NCI-H510A (cell line): Measurements from ENCODE around the gene RNF39.
"Not testable (repeated sequence)": the region's sequence is repeated elsewhere in the genome, so short reads cannot be mapped to it uniquely, and the experiment has no call there.

Source experiments
- DNase-seq: peaks from one replicate; lab custom pipeline; 2025; lab: John Stamatoyannopoulos, UW

Gene RNF39

DNA sequence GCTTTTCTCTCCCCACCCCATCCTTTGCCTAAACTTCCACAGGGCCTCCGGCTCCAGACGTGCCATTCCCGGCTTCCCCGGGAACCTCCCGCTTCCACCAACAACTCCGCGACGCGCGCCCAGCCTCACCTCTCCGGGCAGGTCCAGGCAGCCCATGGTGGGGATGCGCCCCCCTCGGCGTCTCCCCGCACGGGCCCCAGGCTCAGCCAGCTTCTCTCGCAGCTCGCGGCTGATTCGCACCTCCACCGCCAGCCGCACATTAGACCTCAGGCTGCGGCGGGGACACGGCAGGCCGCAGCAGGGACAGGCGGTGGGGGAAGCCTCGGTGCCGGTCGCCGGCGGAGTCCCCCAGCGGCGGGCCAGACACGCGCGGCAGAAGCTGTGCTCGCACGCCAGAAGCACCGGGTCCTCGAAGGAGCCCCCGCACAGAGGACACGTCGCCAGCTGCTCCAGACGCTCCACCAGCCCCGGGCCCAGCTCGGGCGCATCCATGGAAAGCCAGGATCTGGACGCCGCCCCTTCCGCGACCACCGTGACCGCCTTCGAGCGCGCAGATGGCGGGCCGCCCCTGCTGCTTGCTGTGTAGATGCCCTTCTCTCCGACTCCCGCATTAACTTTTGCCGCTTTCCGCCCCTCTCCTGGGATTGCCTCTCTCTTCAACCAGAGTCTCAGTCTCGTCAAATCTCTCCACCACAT lies at the start of gene RNF39:
TSS of gene RNF39 (minus strand) at position 676 of the 696 bp plus-strand sequence. CDS start at position 492, 184 bp downstream.
- no peak for DNase-seq

DNA sequence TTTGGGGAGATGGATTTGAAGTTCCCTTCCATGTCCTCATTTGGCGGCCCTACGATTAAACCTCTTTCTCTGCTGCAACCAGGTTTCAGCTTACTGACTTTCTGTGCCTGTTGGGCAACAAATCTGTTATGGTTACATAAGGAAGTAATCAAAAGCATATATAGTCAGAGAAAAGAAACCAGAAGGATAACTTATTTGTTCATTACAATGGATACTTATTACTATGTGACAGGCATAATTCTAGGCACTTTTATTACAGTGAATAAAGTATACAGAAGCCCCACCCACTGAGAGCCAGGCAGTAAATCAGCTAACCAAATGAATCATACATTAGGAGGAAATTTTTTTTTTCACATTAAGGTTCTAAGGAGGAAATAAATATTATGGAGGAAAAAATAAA lies 46.9 kb upstream of the RNF39 start:
- DNase-seq: no peak

DNA sequence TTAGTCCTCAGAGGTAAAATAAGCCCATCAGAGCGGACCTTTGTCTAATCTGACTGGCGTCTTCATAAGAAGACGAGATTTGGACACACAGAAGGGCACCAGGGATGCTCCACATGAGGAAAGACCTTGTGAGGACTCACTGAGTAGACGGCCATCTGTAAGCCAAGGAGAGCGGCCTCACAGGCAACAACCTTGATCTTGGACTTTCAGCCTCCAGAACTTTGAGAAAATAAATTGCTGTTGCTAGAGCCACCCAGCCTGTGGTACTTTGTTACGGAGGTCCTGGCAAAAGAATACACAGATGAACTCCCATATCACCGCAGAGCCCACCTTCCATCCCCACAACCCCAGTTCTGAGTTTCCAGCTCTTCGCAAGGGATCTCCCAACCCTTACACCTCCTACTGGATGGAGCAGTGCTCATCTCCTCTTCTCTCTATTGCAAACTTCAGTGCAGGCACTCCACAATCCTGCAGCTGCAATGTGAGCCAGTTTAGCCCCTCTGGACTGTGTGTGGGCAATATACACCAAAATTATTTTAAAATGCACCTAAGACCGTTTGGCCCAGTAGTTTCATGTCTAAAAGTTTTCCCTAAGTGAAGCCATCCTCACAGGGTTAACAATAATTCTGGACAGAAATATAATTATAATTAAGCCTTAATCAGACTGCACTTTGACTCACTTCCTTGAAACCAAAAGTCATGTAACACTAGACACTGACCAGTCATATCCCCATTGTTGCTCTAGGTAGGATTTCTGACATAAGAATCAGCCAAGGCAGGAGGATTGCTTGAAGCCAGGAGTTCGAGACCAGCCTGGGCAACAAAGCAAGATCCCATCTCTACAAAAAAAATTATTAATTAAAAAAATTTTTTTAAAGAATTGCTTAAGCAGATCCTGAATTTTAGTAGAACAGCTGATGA lies 46.1 kb upstream of the RNF39 start:
- no peak for DNase-seq

GRCh38 chr6:30118691-30119090 lies 43.1 kb upstream of the RNF39 start:
- not testable (repeated sequence) for DNase-seq

DNA sequence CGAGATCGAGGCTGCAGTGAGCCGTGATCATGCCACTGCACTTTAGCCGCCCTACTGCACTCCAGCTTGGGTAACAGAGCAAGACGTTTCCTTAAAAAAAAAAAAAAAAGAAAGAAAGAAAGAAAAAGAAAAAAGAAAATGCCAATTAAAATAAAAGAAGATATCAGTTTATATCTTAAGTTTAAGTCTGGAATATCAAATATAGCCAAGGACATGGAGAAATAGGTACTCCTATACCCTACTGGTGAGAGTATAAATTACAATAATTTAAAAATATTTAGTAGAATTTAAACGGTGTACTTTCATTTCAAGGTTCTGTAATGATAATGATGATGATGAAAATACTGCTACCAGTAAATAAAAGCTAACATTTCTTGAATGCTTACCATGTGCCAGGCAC lies 41.2 kb upstream of the RNF39 start:
- no peak for DNase-seq

GRCh38 chr6:30113841-30114240 lies 38.3 kb upstream of the RNF39 start:
- DNase-seq: no peak

GRCh38 chr6:30113003-30113759 lies 37.6 kb upstream of the RNF39 start, which contains the start of gene TRIM31:
Gene TRIM31 (minus strand): TSS chr6:30113090. CDS start chr6:30112805, 285 bp downstream.
- DNase-seq: no peak

- no peak for DNase-seq
Observed at GRCh38 chr6:30112402-30112994, 36.9 kb upstream of the RNF39 start.

GRCh38 chr6:30111266-30111856 lies 35.8 kb upstream of the RNF39 start:
- no peak for DNase-seq

DNA sequence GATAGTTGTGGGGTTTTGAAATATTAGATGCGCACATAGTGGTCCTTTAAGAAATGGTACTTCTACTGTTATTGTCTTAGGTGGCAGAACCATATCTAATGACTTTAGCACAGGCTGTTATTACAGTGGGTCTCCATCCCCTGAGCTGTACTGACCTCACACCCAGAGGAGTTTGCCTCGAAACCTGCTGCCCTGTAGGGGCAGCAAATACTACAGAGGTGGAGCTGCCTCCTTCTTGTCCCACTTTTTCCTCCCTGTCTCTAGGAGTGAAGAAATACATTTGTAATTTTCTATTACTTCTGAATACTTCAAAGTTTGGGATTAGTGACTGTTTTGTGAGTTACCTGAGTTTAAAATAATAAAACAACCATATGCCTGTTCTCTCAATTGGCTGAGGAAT lies 29.1 kb upstream of the RNF39 start:
- DNase-seq: no peak

DNA sequence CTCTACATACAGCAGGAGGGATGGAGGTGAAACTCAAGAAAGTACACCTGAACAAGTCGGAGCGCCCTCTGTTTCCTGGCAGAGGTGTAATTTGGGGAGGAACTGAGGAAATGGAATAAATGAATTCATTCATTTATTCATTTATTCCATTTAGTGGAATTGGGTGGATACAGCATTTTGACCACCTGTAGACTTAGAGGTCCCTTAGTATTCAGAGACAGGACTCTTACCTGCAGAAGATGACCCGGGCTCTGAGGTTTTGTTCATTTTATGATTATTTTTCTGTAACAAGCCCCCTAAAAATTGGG lies 28.3 kb upstream of the RNF39 start:
- DNase-seq: no peak

DNA sequence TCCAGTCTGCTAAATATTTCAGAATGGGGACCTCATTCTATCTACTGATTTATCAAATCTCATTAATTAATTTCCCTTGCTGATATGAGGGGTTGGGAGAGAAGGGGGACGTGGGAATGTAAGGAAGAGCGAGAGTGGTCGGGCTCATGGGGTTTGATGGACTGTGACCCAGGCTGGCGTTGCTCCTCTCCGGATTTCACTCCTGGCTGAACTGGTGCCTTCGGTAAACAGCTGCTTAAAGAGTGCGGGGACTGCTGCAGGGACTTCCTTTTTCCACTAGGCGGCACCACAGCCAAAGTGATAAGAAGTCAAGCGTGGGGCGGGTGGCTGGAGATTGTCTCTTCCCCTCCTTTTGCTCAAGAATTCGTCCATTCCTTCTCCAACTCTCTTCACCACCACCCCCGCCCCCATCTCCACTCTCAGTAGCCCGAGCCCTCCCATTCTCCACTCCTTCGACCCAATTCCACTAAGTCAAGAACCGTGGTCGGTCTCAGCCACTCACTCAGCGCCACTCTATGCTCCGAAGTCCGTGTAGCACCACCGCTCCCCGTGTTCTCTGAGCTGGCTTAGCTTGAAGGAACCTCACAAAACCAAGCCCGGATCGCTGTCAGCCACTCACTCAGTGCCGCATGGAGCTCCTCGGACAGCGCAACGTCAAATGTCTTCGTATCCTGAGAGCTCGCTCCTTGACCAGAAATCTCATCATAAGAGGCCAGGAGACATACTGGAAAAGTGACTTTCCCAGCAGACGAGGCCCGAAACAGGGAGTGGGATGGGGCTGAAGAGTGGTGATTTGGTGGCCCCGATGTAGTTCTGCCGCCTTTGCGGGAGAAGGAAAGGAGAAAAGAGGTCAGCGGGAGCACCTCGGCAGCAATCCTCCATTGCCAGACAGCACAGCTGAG lies 27.7 kb upstream of the RNF39 start:
- DNase-seq: no peak

DNA sequence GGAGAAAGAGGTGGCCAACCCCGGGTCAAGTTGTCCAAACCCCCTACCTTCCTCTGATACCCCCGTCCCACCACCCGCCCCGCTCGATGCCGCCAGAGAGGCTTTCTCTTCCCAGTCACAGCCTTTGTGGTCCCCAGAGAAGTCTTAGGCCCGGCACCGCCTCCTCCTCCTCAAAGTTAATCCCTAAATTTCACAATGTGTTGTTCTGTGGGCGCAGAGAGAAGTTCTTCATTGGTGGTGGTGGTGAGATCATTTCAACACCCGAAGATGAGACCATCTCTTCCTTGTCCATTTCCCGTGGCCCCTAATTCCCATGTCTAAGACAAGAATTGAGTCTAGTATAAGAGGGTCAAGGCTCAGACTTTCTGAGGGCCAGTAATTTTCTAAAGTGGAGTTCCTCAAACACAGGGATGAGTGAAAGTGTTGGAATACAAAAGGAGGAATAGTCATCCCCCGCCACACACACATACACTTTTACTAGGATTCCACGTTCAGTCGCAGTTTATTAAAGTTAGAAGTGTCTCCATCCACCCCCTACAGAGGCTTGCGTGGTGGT lies 26.9 kb upstream of the RNF39 start:
- no peak for DNase-seq

DNA sequence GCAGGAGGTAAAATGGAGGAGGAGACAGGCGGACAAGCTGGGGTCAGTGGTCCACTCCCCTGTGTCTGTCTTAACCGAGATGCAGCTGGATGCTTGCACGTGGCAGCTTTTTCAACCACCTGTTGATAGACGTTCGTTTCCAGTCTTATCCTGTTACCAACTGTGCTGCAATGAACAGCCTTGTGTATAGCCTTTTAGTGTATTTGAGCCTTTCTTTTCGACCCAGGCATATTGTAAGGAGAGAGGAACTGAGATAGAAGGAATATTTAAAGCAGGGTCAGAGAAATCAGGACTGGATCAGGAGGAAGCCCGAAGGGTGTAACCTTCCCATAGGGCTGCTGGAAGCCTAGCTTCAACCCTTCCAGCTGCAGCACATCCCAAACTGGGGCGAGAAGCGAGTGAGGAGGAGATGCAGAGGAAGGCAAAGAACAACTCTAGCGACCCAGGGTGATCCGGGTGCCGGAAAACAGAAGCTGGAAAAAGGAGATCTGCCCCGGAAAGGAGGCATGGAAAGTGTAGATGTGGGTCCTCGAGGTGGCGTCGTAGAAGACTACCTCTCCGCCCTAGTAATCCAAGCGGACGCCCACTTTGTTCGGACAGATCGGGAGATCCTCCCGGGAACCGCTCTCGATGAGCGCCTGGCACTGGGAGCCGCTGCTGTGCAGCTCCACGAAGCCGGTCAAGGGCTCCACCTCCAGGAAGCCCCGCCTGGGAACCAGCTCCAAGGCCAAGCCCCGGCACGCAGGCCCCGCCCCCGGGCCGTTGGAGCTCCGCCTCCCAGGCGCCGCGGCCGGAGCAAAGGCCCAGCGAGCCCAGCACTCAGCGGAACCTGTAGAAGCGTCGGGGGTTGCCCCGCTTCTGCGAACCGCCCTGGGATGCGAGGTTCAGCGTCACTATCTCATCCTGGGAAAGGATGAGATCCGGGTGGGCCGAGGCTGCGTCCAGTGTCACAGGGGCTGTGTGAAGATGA lies 26.2 kb upstream of the RNF39 start:
- DNase-seq: no peak

- DNase-seq: no peak
Observed at GRCh38 chr6:30100585-30101443, 25.2 kb upstream of the RNF39 start.

DNA sequence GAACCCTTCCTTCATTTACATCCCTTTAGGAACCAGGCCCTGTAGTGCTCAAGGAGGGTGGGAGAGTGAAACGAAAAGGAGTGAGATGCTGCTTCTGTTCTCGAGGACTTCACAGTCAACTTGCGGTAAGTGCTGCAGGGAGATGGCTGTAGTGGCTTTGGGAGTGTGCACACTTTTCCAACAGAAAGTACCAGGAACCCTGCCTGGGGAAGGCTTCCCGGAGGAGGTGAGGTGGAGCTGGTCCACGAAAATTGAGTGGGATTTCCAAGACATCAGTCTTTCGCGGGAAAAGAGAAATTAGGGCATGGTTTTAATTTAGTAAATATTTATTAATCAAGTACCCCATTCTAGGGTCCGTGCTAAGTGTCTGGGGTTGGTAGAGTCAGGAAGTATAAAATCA lies 24.6 kb upstream of the RNF39 start:
- DNase-seq: no peak

DNA sequence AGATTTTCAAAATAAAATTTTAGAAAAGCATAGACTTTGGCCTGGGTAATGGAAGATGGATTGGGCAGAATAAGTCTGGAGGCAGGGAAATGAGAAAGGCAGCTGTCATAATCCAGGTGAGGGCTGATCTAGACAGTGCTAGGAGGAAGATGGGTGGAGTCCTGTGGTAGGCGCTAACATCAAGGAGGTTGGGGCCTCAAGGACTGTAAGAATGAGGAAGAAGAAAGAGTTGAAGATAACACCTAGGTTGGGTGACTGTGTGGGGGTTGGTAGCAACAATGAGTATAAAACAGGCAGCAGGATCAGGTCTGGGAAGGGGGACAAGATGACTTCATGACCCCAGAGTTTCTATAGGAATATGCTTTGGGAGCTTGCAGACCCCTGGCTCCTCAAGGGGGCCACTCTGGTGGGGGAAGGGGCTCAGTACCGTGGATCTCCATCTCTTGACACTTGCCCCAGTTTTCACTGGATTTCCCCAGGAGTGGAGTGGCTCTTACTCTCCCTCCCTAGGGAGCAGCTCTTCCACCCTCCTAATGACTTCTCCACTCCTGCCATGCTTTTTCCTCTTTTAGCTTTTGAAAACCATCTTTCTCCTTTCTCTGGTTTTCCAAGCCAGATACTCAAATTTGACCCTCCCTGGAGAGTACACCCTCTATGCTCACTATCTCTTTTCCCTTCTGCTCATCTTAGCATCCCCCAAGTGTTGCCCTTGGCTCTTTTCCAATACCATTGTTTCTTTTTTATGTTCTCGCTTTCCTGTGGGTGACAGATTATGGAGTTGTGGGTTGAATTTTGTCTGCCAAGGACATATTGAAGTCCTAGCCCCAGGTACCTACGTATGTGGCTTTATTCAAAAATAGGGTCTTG lies 22.6 kb upstream of the RNF39 start:
- DNase-seq: no peak
